Measurements from ENCODE around the gene ZNF766.
A peak's percentile ranks its signal among the peaks of the same experiment; 100 is the strongest.
"Not testable (repeated sequence)": the region's sequence is repeated elsewhere in the genome, so short reads cannot be mapped to it uniquely, and the experiment has no call there.

Gene ZNF766

GRCh38 chr19:52269338-52270261, at the start of gene ZNF766:
Gene ZNF766 (plus strand): TSS chr19:52269587. CDS start chr19:52269614, 27 bp downstream.
- H3K27ac ChIP-seq = peak within 1 kb of the TSS; percentile 90 to 100 (median 97)
- peak within 1 kb of the TSS; percentile 70 to 97 (median 83) for H3K4me3 ChIP-seq

- no peak overlapping the region for H3K4me3 ChIP-seq
- peak overlapping the region in 1 of 21 experiments; percentile 8 for H3K27ac ChIP-seq
Observed at GRCh38 chr19:52219611-52220010, 49.8 kb upstream of the ZNF766 start.

GRCh38 chr19:52221031-52221430, 48.4 kb upstream of the ZNF766 start:
- Histone ChIP-seq H3K4me3 (no peak overlapping the region), H3K27ac (no peak overlapping the region)

GRCh38 chr19:52221831-52222375, 47.5 kb upstream of the ZNF766 start:
- Histone ChIP-seq H3K27ac (no peak overlapping the region), H3K4me3 (no peak overlapping the region)

GRCh38 chr19:52224211-52224610, 45.2 kb upstream of the ZNF766 start:
- Histone ChIP-seq H3K4me3 (no peak overlapping the region), H3K27ac (no peak overlapping the region)

- no peak overlapping the region for H3K27ac ChIP-seq
- no peak overlapping the region for H3K4me3 ChIP-seq
Observed at GRCh38 chr19:52226652-52227051, 42.7 kb upstream of the ZNF766 start.

- Histone ChIP-seq H3K4me3 (no peak overlapping the region), H3K27ac (no peak overlapping the region)
Observed at GRCh38 chr19:52227196-52227940, 42.0 kb upstream of the ZNF766 start.

- Histone ChIP-seq H3K27ac (no peak overlapping the region), H3K4me3 (no peak overlapping the region)
Observed at GRCh38 chr19:52227980-52228379, 41.4 kb upstream of the ZNF766 start.

GRCh38 chr19:52229524-52229923, 39.9 kb upstream of the ZNF766 start:
- Histone ChIP-seq H3K27ac (peak overlapping the region in 2 of 21 experiments; percentile 42 to 48), H3K4me3 (no peak overlapping the region)

GRCh38 chr19:52230685-52231084, 38.7 kb upstream of the ZNF766 start:
- Histone ChIP-seq H3K27ac (peak overlapping the region in 8 of 21 experiments; percentile 11 to 69 (median 32)), H3K4me3 (no peak overlapping the region)

- Histone ChIP-seq H3K27ac (peak overlapping the region in 7 of 21 experiments; percentile 11 to 69 (median 50)), H3K4me3 (no peak overlapping the region)
Observed at GRCh38 chr19:52231154-52231910, 38.1 kb upstream of the ZNF766 start.

- H3K4me3 ChIP-seq = no peak overlapping the region
- no peak overlapping the region for H3K27ac ChIP-seq
Observed at GRCh38 chr19:52234406-52234805, 35.0 kb upstream of the ZNF766 start.

GRCh38 chr19:52237197-52237596, 32.2 kb upstream of the ZNF766 start:
- Histone ChIP-seq H3K4me3 (no peak overlapping the region), H3K27ac (no peak overlapping the region)

- H3K27ac ChIP-seq = no peak overlapping the region
- no peak overlapping the region for H3K4me3 ChIP-seq
Observed at GRCh38 chr19:52237771-52238400, 31.5 kb upstream of the ZNF766 start.

- Histone ChIP-seq H3K27ac (no peak overlapping the region), H3K4me3 (no peak overlapping the region)
Observed at GRCh38 chr19:52244021-52244420, 25.4 kb upstream of the ZNF766 start.

GRCh38 chr19:52248241-52248640, 21.1 kb upstream of the ZNF766 start:
- H3K27ac ChIP-seq = no peak overlapping the region
- H3K4me3 ChIP-seq = no peak overlapping the region

GRCh38 chr19:52258426-52258825, 11.0 kb upstream of the ZNF766 start:
- H3K27ac ChIP-seq = no peak overlapping the region
- no peak overlapping the region for H3K4me3 ChIP-seq

- not testable (repeated sequence) for H3K4me3 ChIP-seq
Observed at GRCh38 chr19:52265556-52265955, 3.8 kb upstream of the ZNF766 start.

GRCh38 chr19:52270266-52270885, 989 bp downstream of the ZNF766 start:
- peak overlapping the region; percentile 70 to 97 (median 83) for H3K4me3 ChIP-seq
- H3K27ac ChIP-seq = peak overlapping the region; percentile 90 to 100 (median 97)

More at GRCh38 chr19:52265556-52265955, 3.8 kb upstream of the ZNF766 start:
- not testable (repeated sequence) for H3K27ac ChIP-seq

Measured in skin epidermis (tissue), 12 donors.